CD8-positive, alpha-beta memory T cell (primary cell): ENCODE measurements around the gene PSMD8. TPM values are rescaled to one million over a fixed set of nuclear protein-coding genes. Genes with fewer than 3 reads are reported as not detected.
"Not testable (repeated sequence)": the region's sequence is repeated elsewhere in the genome, so short reads cannot be mapped to it uniquely, and the experiment has no call there.

ENCODE experiments used
- CTCF ChIA-PET: fragments of 350-600 bp; sonication (Branson Sonifier 250); formaldehyde crosslinking; loops from one replicate; lab custom pipeline; 2021; ENCODE audit warnings: antibody characterized with exemption; lab: Charles Lee
- POLR2A ChIA-PET: fragments of 350-600 bp; sonication (Branson Sonifier 250); formaldehyde crosslinking; loops from one replicate; lab custom pipeline; 2021; ENCODE audit warnings: antibody characterized with exemption; lab: Charles Lee
- DNase-seq, 5 donors: peaks; one replicate each; pipeline versions ENCODE4 v3.0.0 to v3.0.0-alpha.2; 2020 to 2022; ENCODE audit warnings: mixed read lengths in 1 of 5
- H3K27ac ChIP-seq: one replicate; pipeline ENCODE4 v1.7.0; 2013; ENCODE audit warnings: low read depth, mild to moderate bottlenecking, low read length, moderate library complexity
- H3K27me3 ChIP-seq: 2 replicates; pipeline ENCODE4 v1.7.0; 2013; ENCODE audit warnings: low read length, mild to moderate bottlenecking; ENCODE audit not compliant: insufficient read depth, poor library complexity, severe bottlenecking
- H3K36me3 ChIP-seq: 2 replicates; pipeline ENCODE4 v1.7.0; 2013; ENCODE audit warnings: mild to moderate bottlenecking, low read length, moderate library complexity; ENCODE audit not compliant: insufficient read depth
- H3K4me1 ChIP-seq: 2 replicates; pipeline ENCODE4 v1.7.0; 2013; ENCODE audit warnings: mild to moderate bottlenecking, low read length, moderate library complexity; ENCODE audit not compliant: insufficient read depth
- H3K4me3 ChIP-seq: 2 replicates; pipeline ENCODE4 v1.7.0; 2013; ENCODE audit warnings: mild to moderate bottlenecking, low read length
- H3K9me3 ChIP-seq: 2 replicates; pipeline ENCODE4 v1.7.0; 2013; ENCODE audit warnings: mild to moderate bottlenecking, low read length
- H3K27ac Mint-ChIP-seq, 8 donors: one replicate each; pipeline ENCODE4 v1.8.0; 2020 to 2021; ENCODE audit warnings: mixed read lengths in 8 of 8, mild to moderate bottlenecking in 6 of 8, inconsistent platforms in 3 of 8, moderate library complexity in 3 of 8
- H3K27me3 Mint-ChIP-seq, 2 donors: one replicate each; pipeline ENCODE4 v1.8.0; 2020 to 2021; ENCODE audit warnings: mixed read lengths in 2 of 2, mild to moderate bottlenecking in 1 of 2, moderate library complexity in 1 of 2
- H3K36me3 Mint-ChIP-seq, 3 donors: one replicate each; pipeline ENCODE4 v1.8.0; 2020 to 2021; ENCODE audit warnings: mixed read lengths in 3 of 3, inconsistent platforms in 1 of 3, mild to moderate bottlenecking in 1 of 3
- H3K4me1 Mint-ChIP-seq, 3 donors: one replicate each; pipeline ENCODE4 v1.8.0; 2020 to 2021; ENCODE audit warnings: mixed read lengths in 3 of 3, inconsistent platforms in 1 of 3, mild to moderate bottlenecking in 1 of 3
- H3K4me3 Mint-ChIP-seq, 7 donors: one replicate each; pipeline ENCODE4 v1.8.0; 2020 to 2021; ENCODE audit warnings: mixed read lengths in 7 of 7, mild to moderate bottlenecking in 6 of 7, moderate library complexity in 4 of 7, inconsistent platforms in 2 of 7
- H3K9me3 Mint-ChIP-seq, 5 donors: one replicate each; pipeline ENCODE4 v1.8.0; 2020 to 2022; ENCODE audit warnings: mixed read lengths in 5 of 5, mild to moderate bottlenecking in 3 of 5, moderate library complexity in 2 of 5, inconsistent platforms in 1 of 5
- polyA plus RNA-seq: library from polyadenylated mRNA; unstranded; fragments of 300-500 nt; fragmentation: Illumina TruSeq; gene quantifications from one replicate; pipeline ENCODE4 v1.2.3, GENCODE V29; 2021
- total RNA-seq, 2 experiments: library from RNA; stranded (reverse); gene quantifications; one replicate each; pipeline ENCODE4 v1.2.3, GENCODE V29; 2021

Gene PSMD8
- total and polyA plus RNA-seq, 3 experiments from 2014 or later: 180 to 267 (median 256) TPM

- DNase-seq: no peak
- Histone ChIP-seq H3K4me1 (peaks cover 9% of the 10 kb centered on the region), H3K9me3 (no peaks in the 10 kb centered on the region), H3K36me3 (no peaks in the 10 kb centered on the region), H3K4me3 (no peak overlapping the region), H3K27me3 (no peaks in the 10 kb centered on the region), H3K27ac (no peak overlapping the region)
- Mint-ChIP-seq H3K27ac (peak overlapping the region in 1 of 8 donors; percentile 47), H3K4me1 (peaks cover 12 to 22% (median 18%) of the 10 kb centered on the region in 3 donors), H3K36me3 (no peaks in the 10 kb centered on the region), H3K4me3 (no peak overlapping the region), H3K27me3 (peaks cover 9% of the 10 kb centered on the region in 2 donors), H3K9me3 (no peaks in the 10 kb centered on the region)
- ChIA-PET POLR2A (no interaction called here), CTCF (no interaction called here)
These were observed 48.1 kb downstream of the PSMD8 start for GRCh38 chr19:38422438-38422837.

GRCh38 chr19:38424272-38424671, 49.9 kb downstream of the PSMD8 start:
- Mint-ChIP-seq H3K36me3 (no peaks in the 10 kb centered on the region), H3K27ac (no peak overlapping the region), H3K4me3 (no peak overlapping the region), H3K4me1 (peaks cover 6 to 10% (median 8%) of the 10 kb centered on the region in 3 donors), H3K9me3 (no peaks in the 10 kb centered on the region), H3K27me3 (peaks cover 14 to 18% of the 10 kb centered on the region in 2 donors)
- POLR2A ChIA-PET: no interaction called here
- Histone ChIP-seq H3K36me3 (no peaks in the 10 kb centered on the region), H3K4me3 (no peak overlapping the region), H3K27ac (no peak overlapping the region), H3K9me3 (no peaks in the 10 kb centered on the region), H3K27me3 (no peaks in the 10 kb centered on the region), H3K4me1 (no peaks in the 10 kb centered on the region)
- DNase-seq: no peak
- CTCF ChIA-PET: interaction anchor here (1.0 kb wide), 1 partner anchor 21 kb away, joined by 3 read pairs; no protein-coding TSS in a partner anchor

GRCh38 chr19:38425222-38425809, 50.9 kb downstream of the PSMD8 start:
- DNase-seq: no peak
- no peak overlapping the region for H3K4me3 ChIP-seq
- H3K27ac Mint-ChIP-seq: peak overlapping the region in 1 of 8 donors; percentile 56
- H3K4me1 ChIP-seq: no peaks in the 10 kb centered on the region
- H3K36me3 ChIP-seq: no peaks in the 10 kb centered on the region
- peak overlapping the region; percentile 67 for H3K27ac ChIP-seq
- H3K4me3 Mint-ChIP-seq: no peak overlapping the region
- no peaks in the 10 kb centered on the region for H3K9me3 Mint-ChIP-seq
- peaks cover 7 to 13% (median 8%) of the 10 kb centered on the region in 3 donors for H3K4me1 Mint-ChIP-seq
- POLR2A ChIA-PET: no interaction called here
- H3K27me3 ChIP-seq: no peaks in the 10 kb centered on the region
- H3K36me3 Mint-ChIP-seq: no peaks in the 10 kb centered on the region
- CTCF ChIA-PET: no interaction called here
- H3K27me3 Mint-ChIP-seq: peaks cover 17 to 23% of the 10 kb centered on the region in 2 donors
- H3K9me3 ChIP-seq: no peaks in the 10 kb centered on the region

- H3K27me3 ChIP-seq: no peaks in the 10 kb centered on the region
- peak within 1 kb of the TSS in 4 of 8 donors; percentile 42 to 72 (median 62) for H3K27ac Mint-ChIP-seq
- H3K9me3 ChIP-seq: no peaks in the 10 kb centered on the region
- DNase-seq: peak in 1 of 5 donors; percentile 33
- CTCF ChIA-PET: no interaction called here
- no peak within 1 kb of the TSS for H3K4me3 ChIP-seq
- POLR2A ChIA-PET: no interaction called here
- H3K4me3 Mint-ChIP-seq: peak within 1 kb of the TSS in 2 of 7 donors; percentile 37 to 49
- no peaks in the 10 kb centered on the region for H3K9me3 Mint-ChIP-seq
- peaks cover 17 to 23% of the 10 kb centered on the region in 2 donors for H3K27me3 Mint-ChIP-seq
- peak within 1 kb of the TSS; percentile 67 for H3K27ac ChIP-seq
- H3K36me3 Mint-ChIP-seq: no peaks in the 10 kb centered on the region
- peaks cover 7 to 13% (median 8%) of the 10 kb centered on the region in 3 donors for H3K4me1 Mint-ChIP-seq
- no peaks in the 10 kb centered on the region for H3K4me1 ChIP-seq
- H3K36me3 ChIP-seq: no peaks in the 10 kb centered on the region
These were observed 51.6 kb downstream of the PSMD8 start, which contains the start of gene RASGRP4 for GRCh38 chr19:38425810-38426466. Gene RASGRP4, minus strand, starts transcription at chr19:38426219. Its CDS starts 128 bp downstream, at chr19:38426091.

GRCh38 chr19:38427035-38427677, 52.8 kb downstream of the PSMD8 start:
- H3K9me3 ChIP-seq, H3K27ac ChIP-seq, CTCF ChIA-PET, H3K4me3 Mint-ChIP-seq, H3K36me3 ChIP-seq, H3K4me3 ChIP-seq, POLR2A ChIA-PET, H3K36me3 Mint-ChIP-seq, H3K27me3 ChIP-seq, H3K9me3 Mint-ChIP-seq, H3K4me1 ChIP-seq, DNase-seq: not testable (repeated sequence)
- Mint-ChIP-seq H3K27me3 (peaks cover 18 to 23% of the 10 kb centered on the region in 2 donors), H3K4me1 (peaks cover 7 to 13% (median 8%) of the 10 kb centered on the region in 3 donors), H3K27ac (peak overlapping the region in 1 of 8 donors; percentile 67)

- Histone ChIP-seq H3K4me3 (no peak overlapping the region), H3K9me3 (no peaks in the 10 kb centered on the region), H3K27me3 (no peaks in the 10 kb centered on the region), H3K36me3 (no peaks in the 10 kb centered on the region), H3K27ac (no peak overlapping the region), H3K4me1 (no peaks in the 10 kb centered on the region)
- ChIA-PET CTCF (interaction anchor here (1.0 kb wide), 1 partner anchor 26 kb away, joined by 3 read pairs; the partner anchor contains the start of gene FAM98C), POLR2A (no interaction called here)
- no peak for DNase-seq
- Mint-ChIP-seq H3K9me3 (no peaks in the 10 kb centered on the region), H3K4me1 (peaks cover 12 to 20% (median 17%) of the 10 kb centered on the region in 3 donors), H3K27ac (peak overlapping the region in 1 of 8 donors; percentile 35), H3K4me3 (no peak overlapping the region), H3K27me3 (peaks cover 19 to 33% of the 10 kb centered on the region in 2 donors), H3K36me3 (no peaks in the 10 kb centered on the region)
These were observed 54.9 kb downstream of the PSMD8 start for GRCh38 chr19:38429055-38429810.

GRCh38 chr19:38429811-38430156, 55.4 kb downstream of the PSMD8 start:
- no peak overlapping the region for H3K27ac Mint-ChIP-seq
- Histone ChIP-seq H3K4me1 (no peaks in the 10 kb centered on the region), H3K4me3 (no peak overlapping the region), H3K36me3 (no peaks in the 10 kb centered on the region), H3K27ac (no peak overlapping the region), H3K27me3 (no peaks in the 10 kb centered on the region), H3K9me3 (no peaks in the 10 kb centered on the region)
- no peak overlapping the region for H3K4me3 Mint-ChIP-seq
- H3K36me3 Mint-ChIP-seq: no peaks in the 10 kb centered on the region
- DNase-seq: no peak
- peaks cover 14 to 23% (median 19%) of the 10 kb centered on the region in 3 donors for H3K4me1 Mint-ChIP-seq
- H3K27me3 Mint-ChIP-seq: peaks cover 19 to 36% of the 10 kb centered on the region in 2 donors
- ChIA-PET CTCF (interaction anchor here (1.0 kb wide), 1 partner anchor 27 kb away, joined by 3 read pairs; the partner anchor contains the start of gene FAM98C), POLR2A (no interaction called here)
- no peaks in the 10 kb centered on the region for H3K9me3 Mint-ChIP-seq
